Measurements from ENCODE around the gene KCNJ11. TPM values are rescaled to one million over a fixed set of nuclear protein-coding genes. Genes with fewer than 3 reads are reported as not detected.

KCNJ11 gene
- total and polyA plus RNA-seq, 2 of the 4 experiments (the other 2 are of a cell fraction): not detected

- no TSS peak for BruUV-seq (replicated peaks)
- no peak overlapping the region for H4K8ac ChIP-seq (ENCODE audit: low read depth in 2 of 2, low read length in 2 of 2)
- no peak overlapping the region for H2AFZ ChIP-seq (replicated peaks; ENCODE audit: low read length, poor library complexity)
- H3K9ac ChIP-seq (ENCODE audit: low read depth, low read length): no peak overlapping the region
- no peak overlapping the region for H2BK120ac ChIP-seq (ENCODE audit: low read depth, low read length)
- no peak overlapping the region for H3K14ac ChIP-seq (replicated peaks; ENCODE audit: low read depth, low read length)
- H2AK5ac ChIP-seq (ENCODE audit: low read depth, low read length): no peak overlapping the region
- H3K27ac ChIP-seq (ENCODE audit: insufficient read depth, low read length): no peak overlapping the region
- no peak overlapping the region for H4K5ac ChIP-seq (ENCODE audit: low read depth, low read length)
- H2BK5ac ChIP-seq (ENCODE audit: low read depth, low read length, poor library complexity, severe bottlenecking): no peak overlapping the region
- H3K4me3 ChIP-seq (ENCODE audit: insufficient read depth, low read depth, low read length): no peak overlapping the region
- TF ChIP-seq RAD21 (IDR thresholded peaks at IDR 0.05; ENCODE audit: low read length) (no peak), CEBPB (IDR thresholded peaks at IDR 0.05; ENCODE audit: low read depth, low read length) (no peak), FOS (IDR thresholded peaks at IDR 0.05; ENCODE audit: low read depth, low read length) (no peak), MXI1 (IDR thresholded peaks at IDR 0.05; ENCODE audit: borderline replicate concordance, low read depth, low read length) (no peak), MAZ (IDR thresholded peaks at IDR 0.05; ENCODE audit: borderline replicate concordance, low read depth, low read length) (no peak), POLR2A (IDR thresholded peaks at IDR 0.05; ENCODE audit: low read depth, low read length) (no peak), USF2 (IDR thresholded peaks at IDR 0.05; ENCODE audit: low read depth, low read length) (no peak), CHD1 (IDR thresholded peaks at IDR 0.05; ENCODE audit: low read depth, low read length) (no peak)
- H3K79me1 ChIP-seq (ENCODE audit: low read depth in 1 of 2, low read length in 2 of 2): no peaks in the 10 kb centered on the region
- no peaks in the 10 kb centered on the region for H3K9me1 ChIP-seq (ENCODE audit: insufficient read depth, low read length)
- no peak overlapping the region for H3K4ac ChIP-seq (ENCODE audit: low read depth, low read length)
- dilution Hi-C loops (cut with HindIII; ENCODE audit: low sequenced_read_pairs, unreplicated experiment): no loop called here
- no peak overlapping the region for H2BK20ac ChIP-seq (ENCODE audit: low read depth, low read length)
- H3K4me1 ChIP-seq (ENCODE audit: control insufficient read depth, insufficient read depth, low read length): no peaks in the 10 kb centered on the region
- in situ Hi-C loops (cut with MboI; ENCODE audit: low sequenced_read_pairs): no loop called here
- no peak for ATAC-seq (ENCODE audit: low read depth)
- no peak overlapping the region for H2AK9ac ChIP-seq (replicated peaks; ENCODE audit: low read depth, low read length, poor library complexity)
- H3K56ac ChIP-seq (ENCODE audit: extremely low read depth, insufficient read depth, low read length): no peak overlapping the region
- no peak for DNase-seq
- H4K20me1 ChIP-seq (ENCODE audit: insufficient read depth, low read length): no peaks in the 10 kb centered on the region
- ChIA-PET CTCF (no interaction called here), POLR2A (ENCODE audit: unreplicated experiment) (no interaction called here)
- H3K23ac ChIP-seq (ENCODE audit: low read depth, low read length): no peak overlapping the region
- intact Hi-C loops (cut with micrococcal nuclease): no loop called here
- H3K27me3 ChIP-seq (ENCODE audit: control insufficient read depth, insufficient read depth, low read length): peaks cover 25% of the 10 kb centered on the region; the same call in 1 of the 2 replicates
- H3K4me2 ChIP-seq (ENCODE audit: low read depth, low read length): no peak overlapping the region
- H3K9me3 ChIP-seq (ENCODE audit: control insufficient read depth, insufficient read depth, low read length): no peaks in the 10 kb centered on the region
- WGBS, 2 experiments (ENCODE audit: extremely low coverage in 2 of 2, insufficient read length in 1 of 2): no CpG with 5 or more reads among the region's 6 CpGs
- no peak overlapping the region for H3K18ac ChIP-seq (ENCODE audit: low read depth, low read length)
- H4K91ac ChIP-seq (ENCODE audit: insufficient read depth, low read depth, low read length): no peak overlapping the region
- no peaks in the 10 kb centered on the region for H3K36me3 ChIP-seq (ENCODE audit: control insufficient read depth, insufficient read depth, low read length)
- H2BK15ac ChIP-seq (ENCODE audit: low read depth, low read length): no peak overlapping the region
Observed at GRCh38 chr11:17393472-17393871, 5.0 kb upstream of the KCNJ11 start.
